ENCODE results near the gene AP1AR.
"Not testable (repeated sequence)": the region's sequence is repeated elsewhere in the genome, so short reads cannot be mapped to it uniquely, and the experiment has no call there.

Gene AP1AR

DNA sequence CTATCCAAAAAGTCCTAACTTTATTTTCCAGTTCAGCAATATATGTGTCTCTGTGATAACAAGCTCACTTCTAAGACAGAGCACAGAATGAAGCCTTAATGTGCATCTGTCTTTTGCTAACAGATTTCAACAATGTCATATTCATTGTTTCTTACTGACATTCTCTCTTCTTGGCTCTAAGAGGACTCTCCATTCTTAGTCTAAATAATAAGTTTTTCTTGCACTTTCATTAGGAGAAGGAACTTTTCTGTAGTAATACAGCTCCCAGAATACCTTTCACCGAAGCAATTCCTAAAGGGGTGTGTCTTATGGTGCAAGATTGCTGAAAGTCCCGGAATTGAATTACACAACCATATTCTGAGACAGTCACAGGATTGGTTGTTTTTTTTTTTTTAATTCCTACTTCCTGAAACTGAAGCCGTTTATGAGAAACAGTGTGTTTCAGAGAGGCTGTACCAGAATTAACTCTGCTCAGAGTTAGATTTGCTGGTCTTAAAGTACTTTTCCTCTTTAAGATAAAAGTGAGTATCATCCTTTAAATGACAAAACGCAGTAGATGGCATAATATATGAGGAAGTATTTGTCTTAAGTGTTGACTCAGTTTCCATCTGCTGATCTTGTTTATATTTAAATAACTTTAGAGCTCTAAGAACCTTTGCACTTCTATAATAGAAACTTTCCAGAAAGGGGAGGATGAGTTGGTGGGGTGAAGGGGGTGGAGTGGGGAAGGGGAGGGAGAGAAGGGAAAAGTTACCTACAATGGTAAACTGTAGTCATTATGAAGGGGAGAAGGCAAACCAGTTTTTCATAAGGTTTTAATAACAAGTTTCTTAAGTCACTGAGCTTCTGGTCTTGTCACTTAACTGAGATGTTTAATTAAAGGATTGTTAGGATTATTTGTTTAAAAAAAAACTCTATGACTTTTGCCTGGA lies 65.6 kb downstream of the AP1AR start, which contains the start of gene ALPK1:
TSS of gene ALPK1 (plus strand) at position 421 of the 932 bp plus-strand sequence.
- Histone ChIP-seq H3K36me3 (ENCODE audit: insufficient read depth, low read length) (no peaks in the 10 kb centered on the region), H3K4me1 (ENCODE audit: insufficient read depth, low read length) (0 out of 2 replicates have a peak, but pooled peaks cover 1% of the 10 kb centered on the region), H3K9ac (ENCODE audit: low read depth, low read length) (peak within 1 kb of the TSS; percentile 8; the same call in 1 of the 2 replicates), H3K9me3 (ENCODE audit: control insufficient read depth, insufficient read depth, low read length) (no peaks in the 10 kb centered on the region)

GRCh38 chr4:112299721-112300120 lies 68.1 kb downstream of the AP1AR start:
- peaks cover 8% of the 10 kb centered on the region; the same call in 1 of the 2 replicates for H3K4me1 ChIP-seq (ENCODE audit: insufficient read depth, low read length)
- H3K36me3 ChIP-seq (ENCODE audit: insufficient read depth, low read length) = no peaks in the 10 kb centered on the region
- no peak overlapping the region for H3K9ac ChIP-seq (ENCODE audit: low read depth, low read length)
- H3K9me3 ChIP-seq (ENCODE audit: control insufficient read depth, insufficient read depth, low read length) = no peaks in the 10 kb centered on the region

DNA sequence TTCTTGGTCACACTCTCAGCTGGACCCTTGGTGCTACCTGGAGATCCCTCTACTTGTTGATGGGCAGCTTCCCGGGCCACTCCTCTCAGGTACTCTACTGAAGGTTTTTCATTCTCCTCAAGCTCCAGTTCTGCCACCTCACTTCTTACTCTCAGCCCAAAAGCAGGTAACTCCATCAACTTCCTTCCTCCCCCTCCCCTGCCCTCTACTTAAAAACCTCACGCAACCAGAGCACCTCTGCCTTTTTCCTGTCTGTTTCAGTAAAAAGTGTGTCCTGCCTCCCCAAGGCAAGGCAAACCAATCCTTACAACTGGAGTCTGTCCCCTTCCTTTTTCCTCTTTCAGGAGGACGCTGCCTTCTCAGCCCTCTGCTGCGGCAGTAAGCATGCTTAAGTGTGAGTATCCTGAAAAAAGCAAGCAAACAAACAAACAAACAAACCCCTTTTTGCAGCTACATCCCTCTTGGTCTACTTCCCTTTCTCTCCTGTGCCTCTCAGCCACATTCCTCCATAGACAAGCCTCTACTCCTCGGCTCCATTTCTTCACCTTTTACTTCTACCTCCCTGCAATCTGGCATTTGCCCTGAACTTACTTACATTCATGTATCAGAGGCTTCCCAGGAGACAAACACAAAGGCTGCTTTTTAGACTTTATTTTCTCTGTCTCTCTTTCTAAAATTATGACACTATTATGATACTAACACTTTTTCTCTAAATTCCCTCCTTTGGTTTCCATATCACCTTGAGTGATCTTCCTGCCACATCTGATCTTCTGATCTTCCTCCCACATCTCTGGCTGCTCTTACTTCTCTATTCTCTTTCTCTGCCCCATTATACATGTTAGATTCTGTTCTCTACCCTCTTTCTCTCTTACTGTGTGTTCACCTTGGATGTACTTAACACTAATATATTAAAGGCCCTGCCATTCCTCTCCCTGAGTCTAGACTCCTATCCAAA lies 71.0 kb downstream of the AP1AR start:
- Histone ChIP-seq H3K9ac (ENCODE audit: low read depth, low read length) (no peak overlapping the region), H3K4me1 (ENCODE audit: insufficient read depth, low read length) (peaks cover 8% of the 10 kb centered on the region; the same call in 1 of the 2 replicates), H3K36me3 (ENCODE audit: insufficient read depth, low read length) (no peaks in the 10 kb centered on the region), H3K9me3 (ENCODE audit: control insufficient read depth, insufficient read depth, low read length) (no peaks in the 10 kb centered on the region)

DNA sequence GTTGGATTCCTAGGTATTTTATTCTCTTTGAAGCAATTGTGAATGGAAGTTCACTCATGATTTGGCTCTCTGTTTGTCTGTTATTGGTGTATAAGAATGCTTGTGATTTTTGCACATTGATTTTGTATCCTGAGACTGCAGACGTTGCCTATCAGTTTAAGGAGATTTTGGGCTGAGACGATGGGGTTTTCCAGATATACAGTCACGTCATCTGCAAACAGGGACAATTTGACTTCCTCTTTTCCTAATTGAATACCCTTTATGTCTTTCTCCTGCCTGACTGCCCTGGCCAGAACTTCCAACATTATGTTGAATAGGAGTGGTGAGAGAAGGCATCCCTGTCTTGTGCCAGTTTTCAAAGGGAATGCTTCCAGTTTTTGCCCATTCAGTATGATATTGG lies 73.9 kb downstream of the AP1AR start:
- not testable (repeated sequence) for H3K36me3 ChIP-seq (ENCODE audit: insufficient read depth, low read length); H3K4me1 ChIP-seq (ENCODE audit: insufficient read depth, low read length); H3K9ac ChIP-seq (ENCODE audit: low read depth, low read length); H3K9me3 ChIP-seq (ENCODE audit: control insufficient read depth, insufficient read depth, low read length)

GRCh38 chr4:112309263-112309791 lies 77.7 kb downstream of the AP1AR start:
- peak overlapping the region; percentile 34; the same call in 1 of the 2 replicates for H3K9ac ChIP-seq (ENCODE audit: low read depth, low read length)
- not testable (repeated sequence) for H3K4me1 ChIP-seq (ENCODE audit: insufficient read depth, low read length)

DNA sequence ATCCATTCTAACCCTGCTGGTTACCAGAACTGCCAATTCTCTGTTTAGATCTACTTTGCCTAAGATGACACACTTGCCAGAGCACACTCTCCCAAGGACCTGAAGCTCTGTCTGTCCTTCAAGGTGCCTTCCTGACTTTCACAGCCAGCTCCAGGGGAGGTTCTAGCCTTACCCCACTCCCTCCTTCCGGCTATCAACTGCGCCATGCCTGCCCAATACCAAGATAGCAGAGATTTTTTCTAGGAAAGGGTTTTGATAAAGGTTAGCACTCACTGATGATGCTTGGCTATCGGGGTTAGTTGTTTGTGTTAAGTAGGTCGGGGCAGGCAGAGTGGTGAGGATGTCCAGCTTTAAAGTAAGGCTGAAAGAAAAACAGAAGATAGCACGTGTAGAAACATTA lies 79.9 kb downstream of the AP1AR start:
- Histone ChIP-seq H3K36me3 (ENCODE audit: insufficient read depth, low read length) (no peaks in the 10 kb centered on the region), H3K9me3 (ENCODE audit: control insufficient read depth, insufficient read depth, low read length) (no peaks in the 10 kb centered on the region), H3K9ac (ENCODE audit: low read depth, low read length) (no peak overlapping the region), H3K4me1 (ENCODE audit: insufficient read depth, low read length) (no peaks in the 10 kb centered on the region)

More at GRCh38 chr4:112309263-112309791, 77.7 kb downstream of the AP1AR start:
- not testable (repeated sequence) for H3K36me3 ChIP-seq (ENCODE audit: insufficient read depth, low read length); H3K9me3 ChIP-seq (ENCODE audit: control insufficient read depth, insufficient read depth, low read length)

- no peaks in the 10 kb centered on the region for H3K36me3 ChIP-seq (ENCODE audit: insufficient read depth, low read length)
- no peaks in the 10 kb centered on the region for H3K9me3 ChIP-seq (ENCODE audit: control insufficient read depth, insufficient read depth, low read length)
- H3K4me1 ChIP-seq (ENCODE audit: insufficient read depth, low read length) = no peaks in the 10 kb centered on the region
- no peak overlapping the region for H3K9ac ChIP-seq (ENCODE audit: low read depth, low read length)
Measured at GRCh38 chr4:112312610-112313239, 81.1 kb downstream of the AP1AR start.

- H3K9me3 ChIP-seq (ENCODE audit: control insufficient read depth, insufficient read depth, low read length) = no peaks in the 10 kb centered on the region
- no peaks in the 10 kb centered on the region for H3K36me3 ChIP-seq (ENCODE audit: insufficient read depth, low read length)
- H3K9ac ChIP-seq (ENCODE audit: low read depth, low read length) = no peak overlapping the region
- no peaks in the 10 kb centered on the region for H3K4me1 ChIP-seq (ENCODE audit: insufficient read depth, low read length)
Measured at GRCh38 chr4:112315446-112315845, 83.9 kb downstream of the AP1AR start.

DNA sequence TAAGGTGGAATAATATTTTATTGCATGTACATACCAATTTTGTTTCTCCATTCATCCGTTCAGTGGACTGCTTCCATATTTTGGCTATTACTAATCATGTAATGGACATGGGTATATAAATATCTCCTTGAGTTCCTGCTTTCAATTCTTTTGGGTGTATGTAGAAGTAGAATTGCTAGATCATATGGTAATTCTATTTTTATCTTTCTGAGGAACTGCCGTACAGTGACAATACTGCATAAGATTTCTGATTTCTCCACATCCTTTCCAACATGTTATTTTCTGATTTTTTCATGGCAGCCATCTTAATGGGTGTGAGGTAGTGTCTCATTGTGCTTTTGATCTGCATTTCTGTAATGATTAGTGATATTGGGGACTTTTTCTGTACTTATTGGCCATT lies 84.8 kb downstream of the AP1AR start:
- no peaks in the 10 kb centered on the region for H3K36me3 ChIP-seq (ENCODE audit: insufficient read depth, low read length)
- no peaks in the 10 kb centered on the region for H3K9me3 ChIP-seq (ENCODE audit: control insufficient read depth, insufficient read depth, low read length)
- no peaks in the 10 kb centered on the region for H3K4me1 ChIP-seq (ENCODE audit: insufficient read depth, low read length)
- H3K9ac ChIP-seq (ENCODE audit: low read depth, low read length) = no peak overlapping the region

GRCh38 chr4:112318239-112319142 lies 86.9 kb downstream of the AP1AR start:
- 0 out of 2 replicates have a peak, but pooled peaks cover 4% of the 10 kb centered on the region for H3K4me1 ChIP-seq (ENCODE audit: insufficient read depth, low read length)
- no peaks in the 10 kb centered on the region for H3K9me3 ChIP-seq (ENCODE audit: control insufficient read depth, insufficient read depth, low read length)
- H3K9ac ChIP-seq (ENCODE audit: low read depth, low read length) = no peak overlapping the region
- H3K36me3 ChIP-seq (ENCODE audit: insufficient read depth, low read length) = no peaks in the 10 kb centered on the region
